GM23338 (cell line): ENCODE measurements around the gene FOXJ3. TPM values are rescaled to one million over a fixed set of nuclear protein-coding genes. Genes with fewer than 3 reads are reported as not detected.

ENCODE experiments used
- ATAC-seq: fragments of 200-7000 bp; cut with Tn5 transposase; 3 replicates; pipeline ENCODE4 v1.9.1; 2020
- DNase-seq: peaks from one replicate; pipeline ENCODE4 v3.0.0-alpha.2; 2015; ENCODE audit warnings: low spot score
- H2AFZ ChIP-seq: fragments of 200-600 bp; sonication (generic); 2 replicates; pipeline ENCODE4 v1.8.0; 2016; ENCODE audit warnings: antibody characterized with exemption, mild to moderate bottlenecking, moderate library complexity
- H3F3A ChIP-seq: fragments of 200-600 bp; sonication (generic); replicated peaks from 2 replicates; pipeline ENCODE4 v1.8.0; 2017; ENCODE audit warnings: antibody characterized with exemption, mixed run types, low read depth
- H3K27ac ChIP-seq: fragments of 200-600 bp; sonication (generic); 2 replicates; pipeline ENCODE4 v1.6.1; 2016; ENCODE audit warnings: low read depth
- H3K27me3 ChIP-seq: fragments of 200-600 bp; sonication (generic); 2 replicates; pipeline ENCODE4 v1.8.0; 2016; ENCODE audit warnings: mild to moderate bottlenecking, mixed run types, moderate library complexity; ENCODE audit not compliant: insufficient read depth
- H3K36me3 ChIP-seq: fragments of 200-600 bp; sonication (generic); 2 replicates; pipeline ENCODE4 v1.8.0; 2016; ENCODE audit warnings: mild to moderate bottlenecking; ENCODE audit not compliant: insufficient read depth
- H3K4me1 ChIP-seq: fragments of 200-600 bp; sonication (generic); 2 replicates; pipeline ENCODE4 v1.8.0; 2016; ENCODE audit warnings: mild to moderate bottlenecking, moderate library complexity; ENCODE audit not compliant: insufficient read depth
- H3K4me2 ChIP-seq: fragments of 200-600 bp; sonication (generic); 2 replicates; pipeline ENCODE4 v1.7.1; 2017; ENCODE audit warnings: mixed run types
- H3K4me3 ChIP-seq: fragments of 200-600 bp; sonication (generic); 2 replicates; pipeline ENCODE4 v1.6.1; 2016; ENCODE audit warnings: mixed run types
- H3K79me2 ChIP-seq: fragments of 200-600 bp; sonication (generic); replicated peaks from 2 replicates; pipeline ENCODE4 v1.8.0; 2017; ENCODE audit warnings: mild to moderate bottlenecking; ENCODE audit not compliant: insufficient read depth
- H3K9me2 ChIP-seq: fragments of 200-600 bp; sonication (generic); 2 replicates; pipeline ENCODE4 v1.8.0; 2017; ENCODE audit not compliant: insufficient read depth
- H4K20me1 ChIP-seq: fragments of 200-600 bp; sonication (generic); replicated peaks from 2 replicates; pipeline ENCODE4 v1.8.0; 2017; ENCODE audit warnings: mild to moderate bottlenecking; ENCODE audit not compliant: insufficient read depth
- H3K27ac Mint-ChIP-seq: 2 replicates; pipeline ENCODE4 v1.8.0; 2020; ENCODE audit warnings: inconsistent platforms, mild to moderate bottlenecking, moderate library complexity, mixed read lengths
- H3K27me3 Mint-ChIP-seq: 3 replicates; pipeline ENCODE4 v1.8.0; 2022; ENCODE audit warnings: low read depth, mild to moderate bottlenecking, moderate library complexity, mixed read lengths, inconsistent platforms; ENCODE audit not compliant: insufficient read depth, poor library complexity
- H3K36me3 Mint-ChIP-seq: 3 replicates; pipeline ENCODE4 v1.8.0; 2021; ENCODE audit warnings: low read depth, mild to moderate bottlenecking, inconsistent platforms, moderate library complexity, mixed read lengths
- H3K4me1 Mint-ChIP-seq: 3 replicates; pipeline ENCODE4 v1.8.0; 2020; ENCODE audit warnings: mild to moderate bottlenecking, inconsistent platforms, mixed read lengths
- H3K4me3 Mint-ChIP-seq: 3 replicates; pipeline ENCODE4 v1.8.0; 2021; ENCODE audit warnings: moderate library complexity, mild to moderate bottlenecking, inconsistent platforms, mixed read lengths
- H3K9me3 Mint-ChIP-seq: 3 replicates; pipeline ENCODE4 v1.8.0; 2020; ENCODE audit warnings: moderate library complexity, mild to moderate bottlenecking, inconsistent platforms, mixed read lengths
- CREB1 ChIP-seq: fragments of 250-450 bp; sonication (Bioruptor Pico); IDR thresholded peaks from 2 replicates; pipeline ENCODE4 v1.5.0; 2020; ENCODE audit warnings: low read depth, mild to moderate bottlenecking, moderate library complexity
- CTCF ChIP-seq, 2 experiments: fragments of 200-600 bp in 1 of 2; sonication (generic) in 1 of 2; conservative IDR thresholded peaks; 2 replicates each; pipeline versions ENCODE4 v1.5.1 to v1.6.1; 2016 to 2017; ENCODE audit warnings: antibody characterized with exemption in 2 of 2, low read depth in 2 of 2, mild to moderate bottlenecking in 2 of 2, moderate library complexity in 1 of 2
- EZH2 ChIP-seq: fragments of 200-600 bp; sonication (generic); IDR thresholded peaks from one replicate; pipeline ENCODE4 v1.8.0; 2017; ENCODE audit warnings: antibody characterized with exemption, mild to moderate bottlenecking, low read depth; ENCODE audit not compliant: unreplicated experiment
- EZH2phosphoT487 ChIP-seq: fragments of 200-600 bp; sonication (generic); IDR thresholded peaks from one replicate; pipeline ENCODE4 v1.8.1; 2018; ENCODE audit warnings: antibody characterized with exemption; ENCODE audit not compliant: unreplicated experiment
- JUNB ChIP-seq: IDR thresholded peaks from one replicate; pipeline ENCODE4 v1.6.1; 2016; ENCODE audit warnings: antibody characterized with exemption; ENCODE audit not compliant: unreplicated experiment
- NANOG ChIP-seq: IDR thresholded peaks from 2 replicates; pipeline ENCODE4 v1.6.1; 2016; ENCODE audit warnings: antibody characterized with exemption, borderline replicate concordance
- POLR2AphosphoS5 ChIP-seq: IDR thresholded peaks from 2 replicates; pipeline ENCODE4 v1.6.1; 2016; ENCODE audit warnings: antibody characterized with exemption, low read depth
- STAT1 ChIP-seq: IDR thresholded peaks from one replicate; pipeline ENCODE4 v1.6.1; 2016; ENCODE audit warnings: antibody characterized with exemption; ENCODE audit not compliant: unreplicated experiment
- ZNF114 ChIP-seq: fragments of 250-450 bp; sonication (Bioruptor Pico); IDR thresholded peaks from 2 replicates; pipeline ENCODE4 v1.5.0; 2020; ENCODE audit warnings: mild to moderate bottlenecking, moderate library complexity
- ZNF331 ChIP-seq: fragments of 250-450 bp; sonication (Bioruptor Pico); IDR thresholded peaks from 2 replicates; pipeline ENCODE4 v1.5.0; 2020; ENCODE audit warnings: low read depth, mild to moderate bottlenecking, moderate library complexity
- ZNF462 ChIP-seq: fragments of 250-450 bp; sonication (Bioruptor Pico); IDR thresholded peaks from 2 replicates; pipeline ENCODE4 v1.5.0; 2020; ENCODE audit warnings: mild to moderate bottlenecking, moderate library complexity
- polyA plus RNA-seq: library from polyadenylated mRNA; unstranded; fragments of >200 nt; fragmentation: Nextera tagmentation; extraction: Ambion mirVana; gene quantifications from 2 replicates; pipeline ENCODE4 v1.2.1, GENCODE V29; 2016
- total RNA-seq: library from RNA; depleted of rRNA; stranded (reverse); fragments of >200 nt; shearing (Covaris generic); gene quantifications from 2 replicates; pipeline ENCODE4 v1.2.3, GENCODE V29; 2014
- TF ChIP-seq, protein P1 (sequence below): IDR thresholded peaks from one replicate; pipeline ENCODE4 v1.6.1; 2018; ENCODE audit warnings: antibody characterized with exemption; ENCODE audit not compliant: unreplicated experiment
- TF ChIP-seq, protein P2 (sequence below): IDR thresholded peaks from 2 replicates; pipeline ENCODE4 v1.6.1; 2016; ENCODE audit warnings: antibody characterized with exemption

Gene FOXJ3
- total and polyA plus RNA-seq, 2 experiments from 2014 or later = 36.6 to 53.3 TPM

- Mint-ChIP-seq H3K36me3 (peaks cover 8% of the 10 kb centered on the region; the same call in 1 of the 3 replicates), H3K27me3 (peaks cover 4% of the 10 kb centered on the region), H3K9me3 (no peaks in the 10 kb centered on the region), H3K27ac (no peak overlapping the region), H3K4me3 (no peak overlapping the region), H3K4me1 (peaks cover 31% of the 10 kb centered on the region)
- H3K4me1 ChIP-seq = peaks cover 22% of the 10 kb centered on the region
- ATAC-seq (no peak), DNase-seq (no peak)
- H3K36me3 ChIP-seq = no peaks in the 10 kb centered on the region
- no peak overlapping the region for H3K4me2 ChIP-seq
- no peaks in the 10 kb centered on the region for H3K27me3 ChIP-seq
- H3K27ac ChIP-seq = no peak overlapping the region
- TF ChIP-seq, protein P1, sequence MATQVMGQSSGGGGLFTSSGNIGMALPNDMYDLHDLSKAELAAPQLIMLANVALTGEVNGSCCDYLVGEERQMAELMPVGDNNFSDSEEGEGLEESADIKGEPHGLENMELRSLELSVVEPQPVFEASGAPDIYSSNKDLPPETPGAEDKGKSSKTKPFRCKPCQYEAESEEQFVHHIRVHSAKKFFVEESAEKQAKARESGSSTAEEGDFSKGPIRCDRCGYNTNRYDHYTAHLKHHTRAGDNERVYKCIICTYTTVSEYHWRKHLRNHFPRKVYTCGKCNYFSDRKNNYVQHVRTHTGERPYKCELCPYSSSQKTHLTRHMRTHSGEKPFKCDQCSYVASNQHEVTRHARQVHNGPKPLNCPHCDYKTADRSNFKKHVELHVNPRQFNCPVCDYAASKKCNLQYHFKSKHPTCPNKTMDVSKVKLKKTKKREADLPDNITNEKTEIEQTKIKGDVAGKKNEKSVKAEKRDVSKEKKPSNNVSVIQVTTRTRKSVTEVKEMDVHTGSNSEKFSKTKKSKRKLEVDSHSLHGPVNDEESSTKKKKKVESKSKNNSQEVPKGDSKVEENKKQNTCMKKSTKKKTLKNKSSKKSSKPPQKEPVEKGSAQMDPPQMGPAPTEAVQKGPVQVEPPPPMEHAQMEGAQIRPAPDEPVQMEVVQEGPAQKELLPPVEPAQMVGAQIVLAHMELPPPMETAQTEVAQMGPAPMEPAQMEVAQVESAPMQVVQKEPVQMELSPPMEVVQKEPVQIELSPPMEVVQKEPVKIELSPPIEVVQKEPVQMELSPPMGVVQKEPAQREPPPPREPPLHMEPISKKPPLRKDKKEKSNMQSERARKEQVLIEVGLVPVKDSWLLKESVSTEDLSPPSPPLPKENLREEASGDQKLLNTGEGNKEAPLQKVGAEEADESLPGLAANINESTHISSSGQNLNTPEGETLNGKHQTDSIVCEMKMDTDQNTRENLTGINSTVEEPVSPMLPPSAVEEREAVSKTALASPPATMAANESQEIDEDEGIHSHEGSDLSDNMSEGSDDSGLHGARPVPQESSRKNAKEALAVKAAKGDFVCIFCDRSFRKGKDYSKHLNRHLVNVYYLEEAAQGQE = no peak
- no peak for TF ChIP-seq ZNF331 (CRISPR knock-in tag)
- no peak for TF ChIP-seq CREB1
- TF ChIP-seq JUNB = no peak
- no peak for TF ChIP-seq CTCF (conservative IDR thresholded peaks at IDR 0.05; ENCODE audit: low read depth in 2 of 2)
- TF ChIP-seq POLR2AphosphoS5 = no peak
- TF ChIP-seq EZH2 = no peak
- TF ChIP-seq EZH2phosphoT487 = no peak
- TF ChIP-seq STAT1 = no peak
- TF ChIP-seq ZNF114 (CRISPR knock-in tag) = no peak
- TF ChIP-seq, protein P2, sequence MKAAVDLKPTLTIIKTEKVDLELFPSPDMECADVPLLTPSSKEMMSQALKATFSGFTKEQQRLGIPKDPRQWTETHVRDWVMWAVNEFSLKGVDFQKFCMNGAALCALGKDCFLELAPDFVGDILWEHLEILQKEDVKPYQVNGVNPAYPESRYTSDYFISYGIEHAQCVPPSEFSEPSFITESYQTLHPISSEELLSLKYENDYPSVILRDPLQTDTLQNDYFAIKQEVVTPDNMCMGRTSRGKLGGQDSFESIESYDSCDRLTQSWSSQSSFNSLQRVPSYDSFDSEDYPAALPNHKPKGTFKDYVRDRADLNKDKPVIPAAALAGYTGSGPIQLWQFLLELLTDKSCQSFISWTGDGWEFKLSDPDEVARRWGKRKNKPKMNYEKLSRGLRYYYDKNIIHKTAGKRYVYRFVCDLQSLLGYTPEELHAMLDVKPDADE = no peak
- TF ChIP-seq ZNF462 (CRISPR knock-in tag) = no peak
- no peak for TF ChIP-seq NANOG
- peaks cover 29% of the 10 kb centered on the region for H4K20me1 ChIP-seq
- H3K9me2 ChIP-seq = no peaks in the 10 kb centered on the region
- no peak overlapping the region for H3K4me3 ChIP-seq
- H2AFZ ChIP-seq = no peak overlapping the region
- peaks cover 95% of the 10 kb centered on the region for H3K79me2 ChIP-seq
- no peaks in the 10 kb centered on the region for H3F3A ChIP-seq
Observed at GRCh38 chr1:42264511-42265190, 70.4 kb downstream of the FOXJ3 start.
